Measurements from ENCODE around the gene VAMP1.
"Not testable (repeated sequence)": the region's sequence is repeated elsewhere in the genome, so short reads cannot be mapped to it uniquely, and the experiment has no call there.

Gene VAMP1

DNA sequence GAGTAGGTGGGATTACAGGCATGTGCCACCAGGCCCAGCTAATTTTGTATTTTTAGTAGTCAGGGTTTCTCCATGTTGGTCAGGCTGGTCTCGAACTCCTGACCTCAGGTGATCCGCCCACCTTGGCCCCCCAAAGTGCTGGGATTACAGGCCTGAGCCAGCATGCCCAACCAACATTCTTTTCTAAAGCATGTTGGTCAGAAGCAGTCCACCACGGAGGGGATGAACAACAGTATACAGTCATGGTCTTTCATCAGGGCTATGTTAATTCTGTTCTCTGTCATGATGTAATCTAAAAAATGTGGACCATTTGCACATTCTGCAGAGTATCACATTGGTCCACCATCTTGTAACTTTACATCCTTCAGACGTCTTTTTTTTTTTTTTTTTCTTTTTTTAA lies 19.0 kb upstream of the VAMP1 start:
- no peak for ATAC-seq (replicated peaks; ENCODE audit: extremely low read depth, poor library complexity, severe bottlenecking)
- H3K27ac Mint-ChIP-seq (ENCODE audit: low read depth), result peak overlapping the region; percentile 46
- H3K27me3 Mint-ChIP-seq, result no peaks in the 10 kb centered on the region
- H3K4me1 Mint-ChIP-seq, result peaks cover 22% of the 10 kb centered on the region
- DNase-seq (ENCODE audit: low spot score in 2 of 2), result no peak
- no peaks in the 10 kb centered on the region for H3K9me3 Mint-ChIP-seq
- no peak overlapping the region for H3K4me3 Mint-ChIP-seq
- peaks cover 16% of the 10 kb centered on the region for H3K36me3 Mint-ChIP-seq (ENCODE audit: insufficient read depth)

DNA sequence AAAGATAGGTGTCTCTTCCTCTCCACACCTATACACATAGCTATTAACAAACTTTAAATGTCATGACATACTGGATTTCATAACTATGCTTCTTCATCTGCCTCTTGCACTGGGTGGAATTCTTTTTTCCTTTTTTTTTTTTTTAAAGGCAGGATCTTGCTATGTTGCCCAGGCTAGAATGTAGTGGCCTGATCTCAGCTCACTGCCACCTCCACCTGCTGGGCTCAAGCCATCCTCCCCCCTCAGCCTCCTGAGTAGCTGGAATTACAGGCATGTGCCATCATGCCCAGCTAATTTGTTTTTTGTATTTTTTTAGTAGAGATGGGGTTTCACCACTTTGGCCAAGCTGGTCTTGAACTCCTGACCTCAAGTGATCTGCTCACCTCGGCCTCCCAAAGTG lies 17.8 kb upstream of the VAMP1 start:
- H3K4me1 Mint-ChIP-seq, result peaks cover 13% of the 10 kb centered on the region
- ATAC-seq (replicated peaks; ENCODE audit: extremely low read depth, poor library complexity, severe bottlenecking), result no peak
- peaks cover 12% of the 10 kb centered on the region for H3K36me3 Mint-ChIP-seq (ENCODE audit: insufficient read depth)
- no peak overlapping the region for H3K27ac Mint-ChIP-seq (ENCODE audit: low read depth)
- H3K27me3 Mint-ChIP-seq, result no peaks in the 10 kb centered on the region
- no peaks in the 10 kb centered on the region for H3K9me3 Mint-ChIP-seq
- no peak overlapping the region for H3K4me3 Mint-ChIP-seq
- no peak for DNase-seq (ENCODE audit: low spot score in 2 of 2)

DNA sequence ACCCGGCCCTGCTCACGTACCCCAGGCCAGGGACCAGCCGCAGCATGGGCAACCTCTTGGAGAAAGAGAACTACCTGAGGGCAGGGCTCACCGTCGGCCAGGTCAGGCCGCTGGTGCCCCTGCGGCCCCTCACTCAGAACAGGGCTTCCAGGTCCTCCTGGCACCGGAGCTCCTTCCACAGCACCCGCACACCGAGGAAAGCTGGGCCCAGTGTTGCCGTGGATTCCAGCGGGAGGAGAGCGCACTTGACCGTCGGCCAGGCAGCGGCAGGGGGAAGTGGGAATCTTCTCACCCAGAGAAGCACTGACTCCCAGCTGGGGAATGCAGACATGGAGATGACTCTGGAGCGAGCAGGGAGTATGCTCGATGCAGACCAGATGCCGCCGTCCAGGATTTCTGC lies 7.9 kb upstream of the VAMP1 start:
- no peak for ATAC-seq (replicated peaks; ENCODE audit: extremely low read depth, poor library complexity, severe bottlenecking)

DNA sequence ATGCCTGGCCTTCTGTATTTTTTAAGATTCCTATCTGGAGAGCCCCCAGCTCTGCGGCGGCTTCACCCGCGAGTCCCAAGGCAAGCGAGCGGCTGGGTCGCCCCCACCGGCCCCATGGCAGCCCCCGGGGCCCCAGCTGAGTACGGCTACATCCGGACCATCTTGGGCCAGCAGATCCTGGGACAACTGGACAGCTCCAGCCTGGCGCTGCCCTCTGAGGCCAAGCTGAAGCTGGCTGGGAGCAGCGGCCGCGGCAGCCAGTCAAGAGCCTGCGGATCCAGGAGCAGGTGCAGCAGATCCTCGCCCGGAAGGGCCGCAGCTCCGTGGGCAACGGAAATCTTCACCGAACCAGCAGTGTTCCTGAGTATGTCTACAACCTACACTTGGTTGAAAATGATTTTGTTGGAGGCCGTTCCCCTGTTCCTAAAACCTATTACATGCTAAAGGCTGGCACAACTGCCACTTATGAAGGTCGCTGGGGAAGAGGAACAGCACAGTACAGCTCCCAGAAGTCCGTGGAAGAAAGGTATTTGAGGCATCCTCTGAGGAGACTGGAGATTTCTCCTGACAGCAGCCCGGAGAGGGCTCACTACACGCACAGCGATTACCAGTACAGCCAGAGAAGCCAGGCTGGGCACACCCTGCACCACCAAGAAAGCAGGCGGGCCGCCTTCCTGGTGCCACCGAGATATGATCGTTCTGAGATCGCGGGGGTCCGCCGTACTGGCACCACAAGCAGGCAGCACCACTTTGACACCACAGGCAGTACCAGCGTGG lies 7.3 kb upstream of the VAMP1 start:
- H3K27ac Mint-ChIP-seq (ENCODE audit: low read depth); H3K9me3 Mint-ChIP-seq; ATAC-seq (replicated peaks; ENCODE audit: extremely low read depth, poor library complexity, severe bottlenecking): not testable (repeated sequence)

More for the DNA sequence above, 7.9 kb upstream of the VAMP1 start:
- Mint-ChIP-seq H3K36me3 (ENCODE audit: insufficient read depth) (no peaks in the 10 kb centered on the region), H3K9me3 (no peaks in the 10 kb centered on the region), H3K27ac (ENCODE audit: low read depth) (no peak overlapping the region), H3K27me3 (no peaks in the 10 kb centered on the region), H3K4me1 (no peaks in the 10 kb centered on the region), H3K4me3 (no peak overlapping the region)
- DNase-seq (ENCODE audit: low spot score in 2 of 2), result no peak

DNA sequence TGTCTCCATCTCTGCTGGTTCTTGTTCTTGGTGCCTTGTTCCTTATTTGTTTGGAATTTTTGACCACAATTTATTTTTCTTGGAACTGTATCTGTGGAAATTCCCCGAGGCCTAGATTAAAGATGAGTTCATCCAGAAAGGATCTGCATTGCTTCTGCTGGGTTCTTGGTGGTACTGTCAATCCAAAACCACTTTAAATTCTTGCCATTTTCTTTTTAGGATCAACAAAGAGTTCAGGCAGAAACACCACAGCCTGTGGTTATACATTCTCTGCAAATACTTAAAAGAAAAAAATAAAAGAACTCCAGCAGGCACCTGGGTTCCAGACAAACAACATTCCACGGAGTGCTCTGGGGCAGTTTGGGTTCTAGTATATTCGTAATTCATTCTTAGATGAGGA lies 6.0 kb upstream of the VAMP1 start:
- no peaks in the 10 kb centered on the region for H3K27me3 Mint-ChIP-seq
- H3K4me1 Mint-ChIP-seq, result peaks cover 1% of the 10 kb centered on the region
- no peak overlapping the region for H3K27ac Mint-ChIP-seq (ENCODE audit: low read depth)
- DNase-seq (ENCODE audit: low spot score in 2 of 2), result no peak
- no peaks in the 10 kb centered on the region for H3K9me3 Mint-ChIP-seq
- no peak overlapping the region for H3K4me3 Mint-ChIP-seq
- no peak for ATAC-seq (replicated peaks; ENCODE audit: extremely low read depth, poor library complexity, severe bottlenecking)
- no peaks in the 10 kb centered on the region for H3K36me3 Mint-ChIP-seq (ENCODE audit: insufficient read depth)

More for the DNA sequence above, 7.3 kb upstream of the VAMP1 start:
- not testable (repeated sequence) for DNase-seq (ENCODE audit: low spot score in 2 of 2); H3K36me3 Mint-ChIP-seq (ENCODE audit: insufficient read depth); H3K4me3 Mint-ChIP-seq; H3K27me3 Mint-ChIP-seq; H3K4me1 Mint-ChIP-seq

DNA sequence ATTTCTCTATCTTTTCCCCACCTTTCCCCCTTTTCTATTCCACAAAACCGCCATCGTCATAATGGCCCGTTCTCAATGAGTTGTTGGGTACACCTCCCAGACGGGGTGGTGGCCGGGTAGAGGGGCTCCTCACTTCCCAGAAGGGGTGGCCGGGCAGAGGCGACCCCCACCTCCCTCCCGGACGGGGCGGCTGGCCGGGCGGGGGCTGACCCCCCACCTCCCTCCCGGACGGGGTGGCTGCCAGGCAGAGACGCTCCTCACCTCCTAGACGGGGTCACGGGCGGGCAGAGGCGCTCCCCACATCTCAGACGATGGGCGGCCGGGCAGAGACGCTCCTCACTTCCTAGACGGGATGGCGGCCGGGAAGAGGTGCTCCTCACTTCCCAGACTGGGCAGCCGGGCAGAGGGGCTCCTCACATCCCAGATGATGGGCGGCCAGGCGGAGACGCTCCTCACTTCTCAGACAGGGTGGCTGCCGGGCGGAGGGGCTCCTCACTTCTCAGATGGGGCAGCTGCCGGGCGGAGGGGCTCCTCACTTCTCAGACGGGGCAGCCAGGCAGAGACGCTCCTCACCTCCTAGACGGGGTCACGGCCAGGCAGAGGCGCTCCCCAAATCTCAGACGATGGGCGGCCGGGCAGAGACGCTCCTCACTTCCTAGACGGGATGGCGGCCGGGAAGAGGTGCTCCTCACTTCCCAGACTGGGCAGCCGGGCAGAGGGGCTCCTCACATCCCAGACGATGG lies 4.9 kb upstream of the VAMP1 start:
- not testable (repeated sequence) for H3K9me3 Mint-ChIP-seq; DNase-seq (ENCODE audit: low spot score in 2 of 2); H3K27me3 Mint-ChIP-seq; H3K4me3 Mint-ChIP-seq; ATAC-seq (replicated peaks; ENCODE audit: extremely low read depth, poor library complexity, severe bottlenecking); H3K36me3 Mint-ChIP-seq (ENCODE audit: insufficient read depth); H3K27ac Mint-ChIP-seq (ENCODE audit: low read depth); H3K4me1 Mint-ChIP-seq

DNA sequence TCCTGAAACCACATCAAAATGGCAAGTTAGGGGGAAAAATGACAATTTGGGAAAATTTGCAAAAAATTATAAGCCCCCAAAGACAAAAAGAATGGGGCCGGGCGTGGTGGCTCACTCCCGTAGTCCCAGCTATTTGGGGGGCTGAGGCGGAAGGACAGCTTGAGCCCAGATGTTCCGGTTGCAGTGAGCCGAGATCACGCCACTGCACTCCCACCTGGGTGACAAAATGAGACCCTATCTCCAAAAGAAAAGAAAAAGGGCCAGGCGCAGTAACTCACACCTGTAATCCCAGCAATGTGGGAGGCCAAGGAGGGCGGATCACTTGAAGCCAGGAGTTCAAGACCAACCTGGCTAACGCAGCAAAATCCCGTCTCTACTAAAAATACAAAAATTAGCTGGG lies 2.0 kb upstream of the VAMP1 start:
- Mint-ChIP-seq H3K4me3 (no peak overlapping the region), H3K36me3 (ENCODE audit: insufficient read depth) (peaks cover 17% of the 10 kb centered on the region)
- no peak for ATAC-seq (replicated peaks; ENCODE audit: extremely low read depth, poor library complexity, severe bottlenecking)

DNA sequence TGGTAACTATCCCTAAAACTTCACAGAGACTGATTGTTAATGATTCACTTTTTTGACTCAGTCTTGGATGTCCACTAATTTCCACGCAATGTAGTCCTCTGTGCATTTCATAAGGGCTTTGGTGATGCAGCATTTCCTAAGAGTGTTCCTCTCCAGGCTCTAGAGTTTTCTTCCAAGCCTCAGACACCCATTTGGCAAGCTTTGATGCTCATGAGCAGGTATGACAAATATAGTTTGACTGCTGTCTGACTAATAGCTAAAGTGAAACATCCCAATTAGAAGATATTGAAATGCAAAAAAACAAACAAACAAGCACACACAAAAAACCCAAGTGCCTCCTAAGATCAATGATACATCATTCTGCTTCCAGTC lies 1.5 kb upstream of the VAMP1 start:
- H3K36me3 Mint-ChIP-seq (ENCODE audit: insufficient read depth), result peaks cover 20% of the 10 kb centered on the region
- H3K27me3 Mint-ChIP-seq, result no peaks in the 10 kb centered on the region
- DNase-seq (ENCODE audit: low spot score in 2 of 2) (no peak), ATAC-seq (replicated peaks; ENCODE audit: extremely low read depth, poor library complexity, severe bottlenecking) (no peak)
- H3K9me3 Mint-ChIP-seq, result no peaks in the 10 kb centered on the region
- peak overlapping the region; percentile 90 for H3K4me3 Mint-ChIP-seq
- peaks cover 37% of the 10 kb centered on the region for H3K4me1 Mint-ChIP-seq
- no peak overlapping the region for H3K27ac Mint-ChIP-seq (ENCODE audit: low read depth)

More for the DNA sequence above, 2.0 kb upstream of the VAMP1 start:
- Mint-ChIP-seq H3K27ac (ENCODE audit: low read depth) (no peak overlapping the region), H3K9me3 (no peaks in the 10 kb centered on the region), H3K27me3 (no peaks in the 10 kb centered on the region), H3K4me1 (peaks cover 32% of the 10 kb centered on the region)
- no peak for DNase-seq (ENCODE audit: low spot score in 2 of 2)

DNA sequence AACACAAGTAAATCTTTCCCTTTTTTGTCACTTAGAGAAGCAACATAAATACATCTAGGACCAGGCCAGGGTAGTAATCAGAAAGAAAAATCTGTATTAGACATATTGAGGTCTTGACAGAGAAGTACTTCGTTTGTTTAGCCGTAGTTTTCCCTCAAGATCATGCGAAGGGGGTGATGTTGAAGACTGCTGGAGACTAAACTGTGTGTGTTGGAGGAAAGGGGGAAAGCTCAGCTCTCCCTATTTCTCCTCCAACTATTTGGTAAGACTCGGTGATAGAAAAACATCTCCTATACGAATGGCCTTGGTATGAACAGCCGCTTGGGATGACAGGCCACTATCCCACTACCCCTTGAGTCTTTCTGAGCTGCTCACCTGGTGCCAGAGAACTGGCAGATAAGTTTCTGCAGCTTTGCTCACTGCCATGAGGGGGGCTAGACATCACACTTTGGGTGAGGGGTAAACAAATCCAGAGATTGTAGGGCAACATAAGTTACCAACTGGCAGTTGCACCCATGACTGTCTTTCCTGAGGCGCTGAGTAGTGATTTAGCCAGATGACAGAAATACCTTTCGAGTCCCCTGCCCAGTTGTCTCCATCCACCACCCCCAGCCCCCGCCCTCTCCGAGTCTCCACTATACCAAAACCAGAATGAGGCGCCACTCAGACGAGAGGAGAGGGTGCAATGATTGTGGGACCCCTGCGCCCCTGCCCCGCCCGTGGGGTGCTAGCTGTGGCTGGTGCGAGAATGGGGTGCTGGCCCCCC lies 685 bp downstream of the VAMP1 start:
- DNase-seq (ENCODE audit: low spot score in 2 of 2) (no peak), ATAC-seq (replicated peaks; ENCODE audit: extremely low read depth, poor library complexity, severe bottlenecking) (peak; percentile 2)
- H3K36me3 Mint-ChIP-seq (ENCODE audit: insufficient read depth), result peaks cover 32% of the 10 kb centered on the region

DNA sequence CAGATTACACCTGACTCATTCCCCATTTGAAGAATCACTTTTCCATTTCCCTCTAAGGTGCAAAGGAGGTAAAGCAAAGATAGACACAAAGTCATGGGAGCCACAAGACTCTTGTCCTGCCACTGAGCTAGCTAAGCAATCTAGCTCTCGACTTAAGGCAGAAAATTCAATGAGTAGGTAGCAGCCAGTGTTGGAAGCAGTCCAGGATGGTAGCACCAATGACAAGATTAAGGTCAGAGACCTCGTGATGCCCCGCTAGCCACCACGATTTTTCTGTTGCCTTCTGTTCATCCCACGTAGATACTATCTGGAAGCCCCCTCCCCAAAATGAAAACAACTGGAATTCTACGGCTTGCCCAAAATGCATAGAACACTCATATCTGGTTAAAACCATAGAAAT lies 1.4 kb downstream of the VAMP1 start:
- H3K9me3 Mint-ChIP-seq, result no peaks in the 10 kb centered on the region
- H3K4me1 Mint-ChIP-seq, result peaks cover 63% of the 10 kb centered on the region
- ATAC-seq (replicated peaks; ENCODE audit: extremely low read depth, poor library complexity, severe bottlenecking), result no peak
- DNase-seq (ENCODE audit: low spot score in 2 of 2), result no peak
- peak overlapping the region; percentile 69 for H3K27ac Mint-ChIP-seq (ENCODE audit: low read depth)
- peak overlapping the region; percentile 90 for H3K4me3 Mint-ChIP-seq
- H3K27me3 Mint-ChIP-seq, result no peaks in the 10 kb centered on the region
- peaks cover 39% of the 10 kb centered on the region for H3K36me3 Mint-ChIP-seq (ENCODE audit: insufficient read depth)

More for the DNA sequence above, 685 bp downstream of the VAMP1 start:
- Mint-ChIP-seq H3K9me3 (no peaks in the 10 kb centered on the region), H3K4me3 (peak overlapping the region; percentile 90), H3K4me1 (peaks cover 56% of the 10 kb centered on the region), H3K27me3 (no peaks in the 10 kb centered on the region), H3K27ac (ENCODE audit: low read depth) (peak overlapping the region; percentile 81)

DNA sequence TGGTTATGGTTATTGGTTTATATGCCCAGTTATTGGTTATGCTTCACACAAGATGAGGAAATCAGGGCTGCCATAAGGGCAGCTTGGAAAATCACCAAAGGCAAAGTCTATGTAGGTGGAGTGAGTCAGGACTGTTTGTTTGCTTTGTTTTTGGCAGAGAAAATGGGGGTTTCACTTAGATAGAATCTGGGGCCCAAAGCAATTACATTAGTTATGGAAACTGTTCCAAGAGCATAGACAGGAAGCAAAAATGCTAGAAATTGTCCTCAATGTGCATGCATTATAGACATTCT lies 2.2 kb downstream of the VAMP1 start:
- Mint-ChIP-seq H3K4me3 (peak overlapping the region; percentile 90), H3K9me3 (no peaks in the 10 kb centered on the region), H3K36me3 (ENCODE audit: insufficient read depth) (peaks cover 47% of the 10 kb centered on the region), H3K27ac (ENCODE audit: low read depth) (peak overlapping the region; percentile 69), H3K27me3 (no peaks in the 10 kb centered on the region), H3K4me1 (peaks cover 71% of the 10 kb centered on the region)
- ATAC-seq (replicated peaks; ENCODE audit: extremely low read depth, poor library complexity, severe bottlenecking) (no peak), DNase-seq (ENCODE audit: low spot score in 2 of 2) (no peak)

DNA sequence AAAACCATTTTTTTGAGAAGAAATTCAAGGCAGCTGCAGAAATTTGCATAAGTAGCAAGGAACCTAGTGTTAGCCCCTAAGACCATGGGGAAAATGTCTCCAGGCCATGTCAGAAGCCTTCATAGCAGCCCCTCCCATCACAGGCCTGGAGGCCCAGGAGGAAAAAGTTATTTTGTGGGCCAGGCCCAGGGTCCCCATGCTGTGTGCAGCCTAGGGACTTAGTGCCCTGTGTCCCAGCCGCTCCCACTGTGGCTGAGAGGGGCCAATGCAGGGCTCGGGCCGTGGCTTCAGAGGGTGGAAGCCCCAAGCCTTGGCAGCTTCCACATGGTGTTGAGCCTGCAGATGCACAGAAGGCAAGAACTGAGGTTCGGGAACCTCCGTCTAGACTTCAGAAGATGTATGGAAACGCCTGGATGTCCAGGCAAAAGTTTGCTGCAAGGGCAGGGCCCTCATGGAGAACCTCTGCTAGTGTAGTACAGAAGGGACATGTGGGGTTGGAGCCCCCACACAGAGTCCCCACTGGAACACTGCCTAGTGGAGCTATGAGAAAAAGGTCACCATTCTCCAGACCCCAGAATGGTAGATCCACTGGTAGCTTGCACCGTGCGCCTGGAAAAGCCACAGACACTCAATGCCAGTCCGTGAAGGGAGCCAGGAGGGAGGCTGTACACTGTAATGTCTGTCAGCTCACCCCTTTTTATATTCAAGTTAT lies 2.8 kb downstream of the VAMP1 start:
- H3K27ac Mint-ChIP-seq (ENCODE audit: low read depth), result peak overlapping the region; percentile 69
- H3K4me1 Mint-ChIP-seq, result peaks cover 76% of the 10 kb centered on the region
- H3K9me3 Mint-ChIP-seq; H3K27me3 Mint-ChIP-seq; DNase-seq (ENCODE audit: low spot score in 2 of 2); ATAC-seq (replicated peaks; ENCODE audit: extremely low read depth, poor library complexity, severe bottlenecking): not testable (repeated sequence)
- H3K4me3 Mint-ChIP-seq, result peak overlapping the region; percentile 90
- peaks cover 51% of the 10 kb centered on the region for H3K36me3 Mint-ChIP-seq (ENCODE audit: insufficient read depth)
